Brain microvascular endothelial cell (primary cell): Measurements from ENCODE around the gene IGBP1.

Source experiments
- DNase-seq: peaks from one replicate; pipeline ENCODE4 v3.0.0-alpha.2; 2020
- H3K27ac ChIP-seq: fragments of 250-450 bp; sonication (Bioruptor Pico); 2 replicates; pipeline ENCODE4 v1.5.1; 2020; ENCODE audit warnings: mild to moderate bottlenecking, moderate library complexity
- H3K27me3 ChIP-seq: fragments of 250-450 bp; sonication (Bioruptor Pico); replicated peaks from 2 replicates; pipeline ENCODE4 v1.5.1; 2020; ENCODE audit warnings: mild to moderate bottlenecking
- H3K36me3 ChIP-seq: fragments of 250-450 bp; sonication (Bioruptor Pico); replicated peaks from 2 replicates; pipeline ENCODE4 v1.5.1; 2020; ENCODE audit warnings: mild to moderate bottlenecking
- H3K4me3 ChIP-seq: 2 replicates; pipeline ENCODE4 v1.5.1; 2011; ENCODE audit warnings: low read depth, mild to moderate bottlenecking, control low read depth, low read length, moderate library complexity
- CTCF ChIP-seq: IDR thresholded peaks from 2 replicates; pipeline ENCODE4 v1.5.1; 2011; ENCODE audit warnings: low read depth, mild to moderate bottlenecking, moderate library complexity, low read length, control low read depth, inconsistent platforms; ENCODE audit errors: missing control alignments
- in situ Hi-C: cut with HindIII; loops from 2 replicates; pipeline ENCODE4 v1.10.0; 2017; ENCODE audit warnings: low sequenced_read_pairs, low pct_ligation_motif_present

Gene IGBP1

DNA sequence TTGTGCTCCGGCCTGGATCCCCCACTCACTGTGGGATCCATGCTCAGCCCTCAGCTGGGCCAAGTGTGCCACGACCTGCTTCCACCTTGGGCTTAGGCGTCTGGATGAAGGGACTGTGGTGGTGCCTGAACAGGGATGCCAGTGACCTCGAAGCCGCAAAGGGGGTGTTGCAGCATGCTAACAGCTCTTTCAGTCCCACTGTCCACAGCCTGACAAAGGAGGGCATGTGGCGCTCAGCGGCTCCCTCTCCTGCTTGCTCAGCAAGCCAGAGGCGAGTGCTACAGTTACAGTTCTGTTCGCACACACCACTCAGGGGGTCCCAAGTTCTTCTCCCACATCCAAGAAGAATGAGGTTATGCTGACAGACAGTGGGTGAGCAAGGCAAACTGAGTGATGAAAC is 5.2 kb upstream of the IGBP1 start:
- Histone ChIP-seq H3K4me3 (no peak overlapping the region), H3K27ac (no peak overlapping the region), H3K27me3 (no peaks in the 10 kb centered on the region), H3K36me3 (no peaks in the 10 kb centered on the region)
- in situ Hi-C loops, result no loop called here
- DNase-seq, result no peak
- TF ChIP-seq CTCF, result no peak

DNA sequence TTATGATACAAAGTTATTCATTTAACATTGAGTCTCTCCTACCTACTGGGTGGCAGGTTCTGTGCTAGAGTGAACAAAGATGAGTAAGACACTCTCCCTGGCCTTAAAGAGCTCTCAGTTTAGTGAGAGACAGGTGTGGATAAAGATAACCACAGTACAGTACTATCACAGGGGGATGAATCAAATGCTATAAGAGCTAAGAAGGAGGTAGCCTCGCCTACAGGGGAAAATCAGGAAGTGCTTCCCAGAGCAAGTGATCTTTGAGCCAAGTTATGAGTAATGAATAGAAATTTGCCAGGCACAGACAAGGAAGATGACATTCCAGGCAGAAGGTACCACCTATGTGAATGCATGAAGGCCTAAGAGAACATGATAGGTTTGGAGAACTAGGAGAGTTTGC is 3.4 kb upstream of the IGBP1 start:
- no peaks in the 10 kb centered on the region for H3K36me3 ChIP-seq
- no peak overlapping the region for H3K27ac ChIP-seq
- in situ Hi-C loops, result no loop called here
- no peak overlapping the region for H3K4me3 ChIP-seq
- no peak for DNase-seq
- H3K27me3 ChIP-seq, result no peaks in the 10 kb centered on the region
- no peak for TF ChIP-seq CTCF

- Histone ChIP-seq H3K4me3 (no peak overlapping the region), H3K36me3 (no peaks in the 10 kb centered on the region), H3K27me3 (no peaks in the 10 kb centered on the region), H3K27ac (no peak overlapping the region)
- no peak for DNase-seq
- in situ Hi-C loops, result no loop called here
- TF ChIP-seq CTCF, result no peak
These were observed 1.0 kb upstream of the IGBP1 start for GRCh38 chrX:70132224-70132623.

GRCh38 chrX:70132877-70133302 is 357 bp upstream of the IGBP1 start:
- no peaks in the 10 kb centered on the region for H3K36me3 ChIP-seq
- in situ Hi-C loops, result no loop called here
- DNase-seq, result no peak
- peak overlapping the region; percentile 77 for H3K4me3 ChIP-seq
- peak overlapping the region; percentile 91 for H3K27ac ChIP-seq
- no peaks in the 10 kb centered on the region for H3K27me3 ChIP-seq
- no peak for TF ChIP-seq CTCF

- TF ChIP-seq CTCF, result no peak
- no peak for DNase-seq
- Histone ChIP-seq H3K4me3 (peak overlapping the region; percentile 77), H3K27me3 (no peaks in the 10 kb centered on the region), H3K27ac (peak overlapping the region; percentile 91), H3K36me3 (no peaks in the 10 kb centered on the region)
- in situ Hi-C loops, result no loop called here
These were observed 850 bp downstream of the IGBP1 start for GRCh38 chrX:70134116-70134477.

DNA sequence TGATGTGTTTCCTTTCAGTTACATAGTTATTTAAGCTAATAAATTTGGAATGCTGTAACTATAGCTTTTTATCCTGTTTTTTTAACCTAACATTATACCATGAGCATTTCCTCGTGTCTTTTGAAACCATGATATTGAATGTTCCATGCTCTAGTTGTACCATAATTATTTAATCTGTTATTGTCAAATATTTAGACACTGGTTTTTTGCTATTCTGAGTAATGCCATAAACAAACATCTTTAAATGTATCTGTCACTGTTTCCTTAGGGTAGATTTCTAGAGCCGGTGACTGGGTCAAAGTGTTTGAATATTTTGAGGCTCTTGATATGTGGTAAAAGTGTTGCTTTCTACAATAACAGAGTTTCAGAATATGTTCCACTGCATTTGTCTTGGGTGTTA is 5.4 kb downstream of the IGBP1 start:
- H3K27ac ChIP-seq, result no peak overlapping the region
- H3K4me3 ChIP-seq, result no peak overlapping the region
- H3K36me3 ChIP-seq, result no peaks in the 10 kb centered on the region
- no peaks in the 10 kb centered on the region for H3K27me3 ChIP-seq
- DNase-seq, result no peak
- in situ Hi-C loops, result no loop called here
- TF ChIP-seq CTCF, result no peak
